ENCODE data around the gene TMEM53. TPM values are rescaled to one million over a fixed set of nuclear protein-coding genes. Genes with fewer than 3 reads are reported as not detected.
A peak's percentile ranks its signal among the peaks of the same experiment; 100 is the strongest.

Gene TMEM53
- total RNA-seq, 1 experiment from 2014 or later = 8.2 TPM

GRCh38 chr1:44689447-44689765 is 15.1 kb upstream of the TMEM53 start:
- TF ChIP-seq PRRX2 (CRISPR knock-in tag; IDR thresholded peaks at IDR 0.05) = no peak
- no peak for TF ChIP-seq SMAD3 (CRISPR knock-in tag; IDR thresholded peaks at IDR 0.05; ENCODE audit: borderline replicate concordance)
- no peak for TF ChIP-seq RELA (CRISPR knock-in tag; IDR thresholded peaks at IDR 0.05; ENCODE audit: borderline replicate concordance)
- TF ChIP-seq RORB (CRISPR knock-in tag; IDR thresholded peaks at IDR 0.05) = no peak
- no peak for TF ChIP-seq ZNF317 (CRISPR knock-in tag; IDR thresholded peaks at IDR 0.05; ENCODE audit: borderline replicate concordance, low read depth)
- TF ChIP-seq ZNF121 (CRISPR knock-in tag; IDR thresholded peaks at IDR 0.05) = no peak
- TF ChIP-seq HMGA2 (CRISPR knock-in tag; IDR thresholded peaks at IDR 0.05) = no peak
- TF ChIP-seq FOXJ3 (CRISPR knock-in tag; IDR thresholded peaks at IDR 0.05; ENCODE audit: borderline replicate concordance) = no peak
- TF ChIP-seq NR2C2 (CRISPR knock-in tag; IDR thresholded peaks at IDR 0.05) = no peak
- H3K4me1 Mint-ChIP-seq = peaks cover 28% of the 10 kb centered on the region
- ChIA-PET POLR2A (no interaction called here), CTCF (interaction anchor here (0.7 to 1.0 kb wide), 3 partner anchors 13 to 17 kb away, joined by 3 read pairs; no protein-coding TSS in a partner anchor)
- H3K36me3 Mint-ChIP-seq = no peaks in the 10 kb centered on the region
- H3K27ac Mint-ChIP-seq = no peak overlapping the region
- DNase-seq (ENCODE audit: low spot score) (no peak), ATAC-seq (no peak)
- H3K4me3 Mint-ChIP-seq = no peak overlapping the region
- H3K27me3 Mint-ChIP-seq (ENCODE audit: low read depth) = no peaks in the 10 kb centered on the region
- no peaks in the 10 kb centered on the region for H3K9me3 Mint-ChIP-seq

- CTCF ChIA-PET = interaction anchor here (0.7 to 1.0 kb wide), 3 partner anchors 13 to 18 kb away, joined by 3 read pairs; no protein-coding TSS in a partner anchor
- TF ChIP-seq NR2C2 (CRISPR knock-in tag; IDR thresholded peaks at IDR 0.05) = no peak
- no peak for TF ChIP-seq AR (CRISPR knock-in tag; IDR thresholded peaks at IDR 0.05)
- TF ChIP-seq JUN (CRISPR knock-in tag; IDR thresholded peaks at IDR 0.05) = no peak
- TF ChIP-seq ESRRA (CRISPR knock-in tag; IDR thresholded peaks at IDR 0.05; ENCODE audit: borderline replicate concordance) = no peak
- no peak for TF ChIP-seq USF1 (CRISPR knock-in tag; IDR thresholded peaks at IDR 0.05)
- no peak for TF ChIP-seq NFYB (CRISPR knock-in tag; conservative IDR thresholded peaks at IDR 0.05; ENCODE audit: low read depth)
- no peak for TF ChIP-seq CREM (CRISPR knock-in tag; IDR thresholded peaks at IDR 0.05)
- TF ChIP-seq ZNF396 (CRISPR knock-in tag; IDR thresholded peaks at IDR 0.05; ENCODE audit: borderline replicate concordance) = no peak
- no peak for TF ChIP-seq CREB1 (CRISPR knock-in tag; IDR thresholded peaks at IDR 0.05)
- TF ChIP-seq ERG (CRISPR knock-in tag; IDR thresholded peaks at IDR 0.05) = no peak
- TF ChIP-seq RELA (CRISPR knock-in tag; IDR thresholded peaks at IDR 0.05; ENCODE audit: borderline replicate concordance) = no peak
- no peak for TF ChIP-seq FOXP4 (CRISPR knock-in tag; IDR thresholded peaks at IDR 0.05)
- TF ChIP-seq MLX (CRISPR knock-in tag; IDR thresholded peaks at IDR 0.05) = no peak
- TF ChIP-seq ZNF219 (CRISPR knock-in tag; IDR thresholded peaks at IDR 0.05; ENCODE audit: borderline replicate concordance) = no peak
- TF ChIP-seq NFATC4 (CRISPR knock-in tag; IDR thresholded peaks at IDR 0.05) = no peak
- TF ChIP-seq RORB (CRISPR knock-in tag; IDR thresholded peaks at IDR 0.05) = no peak
- no peak for TF ChIP-seq ZNF512 (CRISPR knock-in tag; IDR thresholded peaks at IDR 0.05; ENCODE audit: borderline replicate concordance)
- no peak for TF ChIP-seq MAX (CRISPR knock-in tag; IDR thresholded peaks at IDR 0.05)
- no peak for TF ChIP-seq ZNF671 (CRISPR knock-in tag; IDR thresholded peaks at IDR 0.05)
- no peak for DNase-seq (ENCODE audit: low spot score)
- no peak overlapping the region for H3K27ac Mint-ChIP-seq
- POLR2A ChIA-PET = no interaction called here
- no peaks in the 10 kb centered on the region for H3K27me3 Mint-ChIP-seq (ENCODE audit: low read depth)
- H3K4me1 Mint-ChIP-seq = peaks cover 31% of the 10 kb centered on the region
- no peaks in the 10 kb centered on the region for H3K9me3 Mint-ChIP-seq
- no peaks in the 10 kb centered on the region for H3K36me3 Mint-ChIP-seq
- H3K4me3 Mint-ChIP-seq = no peak overlapping the region
- peak; percentile 26; the same call in 1 of the 2 replicates for ATAC-seq
Measured at GRCh38 chr1:44688760-44689446, 14.6 kb upstream of the TMEM53 start.
